WTC11 (cell line): Measurements from ENCODE around the gene OLIG1. TPM values are rescaled to one million over a fixed set of nuclear protein-coding genes. Genes with fewer than 3 reads are reported as not detected.
A peak's percentile ranks its signal among the peaks of the same experiment; 100 is the strongest.

Source experiments
- ATAC-seq: fragments of 200-7000 bp; cut with Tn5 transposase; 2 replicates; pipeline ENCODE4 v1.10.0; 2021; ENCODE audit warnings: mild to moderate bottlenecking, moderate library complexity
- CTCF ChIA-PET: fragments of 300-600 bp; sonication (Branson Sonifier 250); formaldehyde crosslinking; loops from one replicate; lab custom pipeline; 2021; ENCODE audit warnings: antibody characterized with exemption; lab: Charles Lee
- POLR2A ChIA-PET: fragments of 350-600 bp; sonication (Branson Sonifier 250); formaldehyde crosslinking; loops from one replicate; lab custom pipeline; 2021; ENCODE audit warnings: antibody characterized with exemption; lab: Charles Lee
- DNase-seq: peaks from one replicate; pipeline ENCODE4 v3.0.0; 2021; ENCODE audit warnings: low spot score
- H3K27ac Mint-ChIP-seq: 2 replicates; pipeline ENCODE4 v1.8.0; 2021; ENCODE audit warnings: mixed read lengths
- H3K27me3 Mint-ChIP-seq: 2 replicates; pipeline ENCODE4 v1.8.0; 2021; ENCODE audit warnings: low read depth, mild to moderate bottlenecking, moderate library complexity, mixed read lengths
- H3K36me3 Mint-ChIP-seq: 2 replicates; pipeline ENCODE4 v1.8.0; 2021; ENCODE audit warnings: mixed read lengths
- H3K4me1 Mint-ChIP-seq: 2 replicates; pipeline ENCODE4 v1.8.0; 2022; ENCODE audit warnings: mixed read lengths
- H3K4me3 Mint-ChIP-seq: 2 replicates; pipeline ENCODE4 v1.8.0; 2021; ENCODE audit warnings: mild to moderate bottlenecking, moderate library complexity, mixed read lengths
- H3K9me3 Mint-ChIP-seq: 2 replicates; pipeline ENCODE4 v1.8.0; 2021; ENCODE audit warnings: mixed read lengths
- ERG ChIP-seq: fragments of 250-450 bp; sonication (Bioruptor Pico); IDR thresholded peaks from 2 replicates; pipeline ENCODE4 v1.8.0; 2021; ENCODE audit warnings: mild to moderate bottlenecking
- ETV6 ChIP-seq: sonication (generic); formaldehyde crosslinking; IDR thresholded peaks from 2 replicates; pipeline ENCODE4 v1.8.1; 2022; ENCODE audit warnings: mild to moderate bottlenecking, missing genetic modification reagents
- FOXK1 ChIP-seq: sonication (generic); formaldehyde crosslinking; IDR thresholded peaks from 2 replicates; pipeline ENCODE4 v1.8.0; 2022; ENCODE audit warnings: mild to moderate bottlenecking, moderate library complexity, missing genetic modification reagents
- GTF2I ChIP-seq: fragments of 250-450 bp; sonication (Bioruptor Pico); conservative IDR thresholded peaks from 2 replicates; pipeline ENCODE4 v1.4.0; 2021; ENCODE audit warnings: mild to moderate bottlenecking
- KAT7 ChIP-seq: sonication (generic); formaldehyde crosslinking; IDR thresholded peaks from 2 replicates; pipeline ENCODE4 v1.8.1; 2023; ENCODE audit warnings: missing genetic modification reagents, mild to moderate bottlenecking, borderline replicate concordance
- MAX ChIP-seq: sonication (generic); formaldehyde crosslinking; IDR thresholded peaks from 2 replicates; pipeline ENCODE4 v1.8.0; 2022; ENCODE audit warnings: mild to moderate bottlenecking, missing genetic modification reagents
- NFYB ChIP-seq: sonication (generic); formaldehyde crosslinking; conservative IDR thresholded peaks from 2 replicates; pipeline ENCODE4 v1.8.0; 2022; ENCODE audit warnings: low read depth, missing genetic modification reagents
- TCF7 ChIP-seq: sonication (generic); formaldehyde crosslinking; IDR thresholded peaks from 2 replicates; pipeline ENCODE4 v1.8.0; 2022; ENCODE audit warnings: mild to moderate bottlenecking, low read depth, missing genetic modification reagents, moderate library complexity
- ZBTB21 ChIP-seq: sonication (generic); formaldehyde crosslinking; IDR thresholded peaks from 2 replicates; pipeline ENCODE4 v1.8.1; 2023; ENCODE audit warnings: mild to moderate bottlenecking, missing genetic modification reagents, borderline replicate concordance
- total RNA-seq: library from RNA; stranded (reverse); gene quantifications from 3 replicates; pipeline ENCODE4 v1.2.3, GENCODE V29; 2021
- TF ChIP-seq, protein P1 (sequence below): sonication (generic); formaldehyde crosslinking; IDR thresholded peaks from 2 replicates; pipeline ENCODE4 v1.8.1; 2023; ENCODE audit warnings: mild to moderate bottlenecking, moderate library complexity, missing genetic modification reagents
- TF ChIP-seq, protein P2 (sequence below): sonication (generic); formaldehyde crosslinking; IDR thresholded peaks from 2 replicates; pipeline ENCODE4 v1.8.1; 2022; ENCODE audit warnings: low read depth, missing genetic modification reagents, borderline replicate concordance
- TF ChIP-seq, protein P3 (sequence below): fragments of 250-450 bp; sonication (Bioruptor Pico); IDR thresholded peaks from 2 replicates; pipeline ENCODE4 v1.9.0; 2021; ENCODE audit warnings: mild to moderate bottlenecking
- TF ChIP-seq, protein P4 (sequence below): sonication (generic); formaldehyde crosslinking; IDR thresholded peaks from 2 replicates; pipeline ENCODE4 v1.8.0; 2022; ENCODE audit warnings: missing genetic modification reagents
- TF ChIP-seq, protein P5 (sequence below): sonication (generic); formaldehyde crosslinking; IDR thresholded peaks from 2 replicates; pipeline ENCODE4 v1.8.1; 2022; ENCODE audit warnings: mild to moderate bottlenecking, moderate library complexity, missing genetic modification reagents

The OLIG1 gene
- total RNA-seq, 1 experiment from 2014 or later: 2.1 TPM

DNA sequence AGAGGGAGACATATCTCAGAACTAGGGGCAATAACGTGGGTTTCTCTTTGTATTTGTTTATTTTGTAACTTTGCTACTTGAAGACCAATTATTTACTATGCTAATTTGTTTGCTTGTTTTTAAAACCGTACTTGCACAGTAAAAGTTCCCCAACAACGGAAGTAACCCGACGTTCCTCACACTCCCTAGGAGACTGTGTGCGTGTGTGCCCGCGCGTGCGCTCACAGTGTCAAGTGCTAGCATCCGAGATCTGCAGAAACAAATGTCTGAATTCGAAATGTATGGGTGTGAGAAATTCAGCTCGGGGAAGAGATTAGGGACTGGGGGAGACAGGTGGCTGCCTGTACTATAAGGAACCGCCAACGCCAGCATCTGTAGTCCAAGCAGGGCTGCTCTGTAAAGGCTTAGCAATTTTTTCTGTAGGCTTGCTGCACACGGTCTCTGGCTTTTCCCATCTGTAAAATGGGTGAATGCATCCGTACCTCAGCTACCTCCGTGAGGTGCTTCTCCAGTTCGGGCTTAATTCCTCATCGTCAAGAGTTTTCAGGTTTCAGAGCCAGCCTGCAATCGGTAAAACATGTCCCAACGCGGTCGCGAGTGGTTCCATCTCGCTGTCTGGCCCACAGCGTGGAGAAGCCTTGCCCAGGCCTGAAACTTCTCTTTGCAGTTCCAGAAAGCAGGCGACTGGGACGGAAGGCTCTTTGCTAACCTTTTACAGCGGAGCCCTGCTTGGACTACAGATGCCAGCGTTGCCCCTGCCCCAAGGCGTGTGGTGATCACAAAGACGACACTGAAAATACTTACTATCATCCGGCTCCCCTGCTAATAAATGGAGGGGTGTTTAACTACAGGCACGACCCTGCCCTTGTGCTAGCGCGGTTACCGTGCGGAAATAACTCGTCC, 45.5 kb upstream of the OLIG1 start:
- no peak for TF ChIP-seq NFYB (CRISPR knock-in tag)
- TF ChIP-seq, protein P1, sequence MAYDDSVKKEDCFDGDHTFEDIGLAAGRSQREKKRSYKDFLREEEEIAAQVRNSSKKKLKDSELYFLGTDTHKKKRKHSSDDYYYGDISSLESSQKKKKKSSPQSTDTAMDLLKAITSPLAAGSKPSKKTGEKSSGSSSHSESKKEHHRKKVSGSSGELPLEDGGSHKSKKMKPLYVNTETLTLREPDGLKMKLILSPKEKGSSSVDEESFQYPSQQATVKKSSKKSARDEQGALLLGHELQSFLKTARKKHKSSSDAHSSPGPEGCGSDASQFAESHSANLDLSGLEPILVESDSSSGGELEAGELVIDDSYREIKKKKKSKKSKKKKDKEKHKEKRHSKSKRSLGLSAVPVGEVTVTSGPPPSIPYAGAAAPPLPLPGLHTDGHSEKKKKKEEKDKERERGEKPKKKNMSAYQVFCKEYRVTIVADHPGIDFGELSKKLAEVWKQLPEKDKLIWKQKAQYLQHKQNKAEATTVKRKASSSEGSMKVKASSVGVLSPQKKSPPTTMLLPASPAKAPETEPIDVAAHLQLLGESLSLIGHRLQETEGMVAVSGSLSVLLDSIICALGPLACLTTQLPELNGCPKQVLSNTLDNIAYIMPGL (CRISPR knock-in tag): no peak; the same call in 1 of the 2 replicates
- no peak for TF ChIP-seq FOXK1
- H3K4me1 Mint-ChIP-seq: peaks cover 58% of the 10 kb centered on the region
- ChIA-PET CTCF (interaction anchor here (0.6 to 4.7 kb wide), 21 partner anchors 10 to 701 kb away, joined by 3 to 82 read pairs (median 6); no protein-coding TSS in a partner anchor), POLR2A (interaction anchor here (1.7 to 1.8 kb wide), 2 partner anchors 47 to 103 kb away, joined by 4 to 5 read pairs; no protein-coding TSS in a partner anchor)
- no peak overlapping the region for H3K27ac Mint-ChIP-seq
- no peaks in the 10 kb centered on the region for H3K9me3 Mint-ChIP-seq
- H3K36me3 Mint-ChIP-seq: no peaks in the 10 kb centered on the region
- ATAC-seq (no peak), DNase-seq (no peak)
- peak overlapping the region; percentile 73 for H3K4me3 Mint-ChIP-seq
- peaks cover 100% of the 10 kb centered on the region for H3K27me3 Mint-ChIP-seq

- Mint-ChIP-seq H3K9me3 (no peaks in the 10 kb centered on the region), H3K36me3 (no peaks in the 10 kb centered on the region), H3K27me3 (peaks cover 100% of the 10 kb centered on the region), H3K4me1 (peaks cover 63% of the 10 kb centered on the region), H3K4me3 (peak overlapping the region; percentile 73), H3K27ac (no peak overlapping the region)
- ATAC-seq (peak; percentile 25), DNase-seq (peak; percentile 71)
- ChIA-PET POLR2A (interaction anchor here (1.1 to 1.8 kb wide), 3 partner anchors 11 to 46 kb away, joined by 3 to 4 read pairs (median 3); no protein-coding TSS in a partner anchor), CTCF (interaction anchor here (0.6 to 3.3 kb wide), 27 partner anchors 9 to 700 kb away, joined by 3 to 82 read pairs (median 5); partner anchors contain the start of gene IFNAR1)
- no peak for TF ChIP-seq ETV6
- TF ChIP-seq KAT7 (CRISPR knock-in tag): no peak
- no peak for TF ChIP-seq ERG
- TF ChIP-seq TCF7 (CRISPR knock-in tag): no peak
- TF ChIP-seq GTF2I (CRISPR knock-in tag): no peak
- no peak for TF ChIP-seq MAX (CRISPR knock-in tag)
- TF ChIP-seq, protein P2, sequence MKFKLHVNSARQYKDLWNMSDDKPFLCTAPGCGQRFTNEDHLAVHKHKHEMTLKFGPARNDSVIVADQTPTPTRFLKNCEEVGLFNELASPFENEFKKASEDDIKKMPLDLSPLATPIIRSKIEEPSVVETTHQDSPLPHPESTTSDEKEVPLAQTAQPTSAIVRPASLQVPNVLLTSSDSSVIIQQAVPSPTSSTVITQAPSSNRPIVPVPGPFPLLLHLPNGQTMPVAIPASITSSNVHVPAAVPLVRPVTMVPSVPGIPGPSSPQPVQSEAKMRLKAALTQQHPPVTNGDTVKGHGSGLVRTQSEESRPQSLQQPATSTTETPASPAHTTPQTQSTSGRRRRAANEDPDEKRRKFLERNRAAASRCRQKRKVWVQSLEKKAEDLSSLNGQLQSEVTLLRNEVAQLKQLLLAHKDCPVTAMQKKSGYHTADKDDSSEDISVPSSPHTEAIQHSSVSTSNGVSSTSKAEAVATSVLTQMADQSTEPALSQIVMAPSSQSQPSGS: no peak
- TF ChIP-seq, protein P3, sequence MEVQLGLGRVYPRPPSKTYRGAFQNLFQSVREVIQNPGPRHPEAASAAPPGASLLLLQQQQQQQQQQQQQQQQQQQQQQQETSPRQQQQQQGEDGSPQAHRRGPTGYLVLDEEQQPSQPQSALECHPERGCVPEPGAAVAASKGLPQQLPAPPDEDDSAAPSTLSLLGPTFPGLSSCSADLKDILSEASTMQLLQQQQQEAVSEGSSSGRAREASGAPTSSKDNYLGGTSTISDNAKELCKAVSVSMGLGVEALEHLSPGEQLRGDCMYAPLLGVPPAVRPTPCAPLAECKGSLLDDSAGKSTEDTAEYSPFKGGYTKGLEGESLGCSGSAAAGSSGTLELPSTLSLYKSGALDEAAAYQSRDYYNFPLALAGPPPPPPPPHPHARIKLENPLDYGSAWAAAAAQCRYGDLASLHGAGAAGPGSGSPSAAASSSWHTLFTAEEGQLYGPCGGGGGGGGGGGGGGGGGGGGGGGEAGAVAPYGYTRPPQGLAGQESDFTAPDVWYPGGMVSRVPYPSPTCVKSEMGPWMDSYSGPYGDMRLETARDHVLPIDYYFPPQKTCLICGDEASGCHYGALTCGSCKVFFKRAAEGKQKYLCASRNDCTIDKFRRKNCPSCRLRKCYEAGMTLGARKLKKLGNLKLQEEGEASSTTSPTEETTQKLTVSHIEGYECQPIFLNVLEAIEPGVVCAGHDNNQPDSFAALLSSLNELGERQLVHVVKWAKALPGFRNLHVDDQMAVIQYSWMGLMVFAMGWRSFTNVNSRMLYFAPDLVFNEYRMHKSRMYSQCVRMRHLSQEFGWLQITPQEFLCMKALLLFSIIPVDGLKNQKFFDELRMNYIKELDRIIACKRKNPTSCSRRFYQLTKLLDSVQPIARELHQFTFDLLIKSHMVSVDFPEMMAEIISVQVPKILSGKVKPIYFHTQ (CRISPR knock-in tag): no peak
- TF ChIP-seq, protein P4, sequence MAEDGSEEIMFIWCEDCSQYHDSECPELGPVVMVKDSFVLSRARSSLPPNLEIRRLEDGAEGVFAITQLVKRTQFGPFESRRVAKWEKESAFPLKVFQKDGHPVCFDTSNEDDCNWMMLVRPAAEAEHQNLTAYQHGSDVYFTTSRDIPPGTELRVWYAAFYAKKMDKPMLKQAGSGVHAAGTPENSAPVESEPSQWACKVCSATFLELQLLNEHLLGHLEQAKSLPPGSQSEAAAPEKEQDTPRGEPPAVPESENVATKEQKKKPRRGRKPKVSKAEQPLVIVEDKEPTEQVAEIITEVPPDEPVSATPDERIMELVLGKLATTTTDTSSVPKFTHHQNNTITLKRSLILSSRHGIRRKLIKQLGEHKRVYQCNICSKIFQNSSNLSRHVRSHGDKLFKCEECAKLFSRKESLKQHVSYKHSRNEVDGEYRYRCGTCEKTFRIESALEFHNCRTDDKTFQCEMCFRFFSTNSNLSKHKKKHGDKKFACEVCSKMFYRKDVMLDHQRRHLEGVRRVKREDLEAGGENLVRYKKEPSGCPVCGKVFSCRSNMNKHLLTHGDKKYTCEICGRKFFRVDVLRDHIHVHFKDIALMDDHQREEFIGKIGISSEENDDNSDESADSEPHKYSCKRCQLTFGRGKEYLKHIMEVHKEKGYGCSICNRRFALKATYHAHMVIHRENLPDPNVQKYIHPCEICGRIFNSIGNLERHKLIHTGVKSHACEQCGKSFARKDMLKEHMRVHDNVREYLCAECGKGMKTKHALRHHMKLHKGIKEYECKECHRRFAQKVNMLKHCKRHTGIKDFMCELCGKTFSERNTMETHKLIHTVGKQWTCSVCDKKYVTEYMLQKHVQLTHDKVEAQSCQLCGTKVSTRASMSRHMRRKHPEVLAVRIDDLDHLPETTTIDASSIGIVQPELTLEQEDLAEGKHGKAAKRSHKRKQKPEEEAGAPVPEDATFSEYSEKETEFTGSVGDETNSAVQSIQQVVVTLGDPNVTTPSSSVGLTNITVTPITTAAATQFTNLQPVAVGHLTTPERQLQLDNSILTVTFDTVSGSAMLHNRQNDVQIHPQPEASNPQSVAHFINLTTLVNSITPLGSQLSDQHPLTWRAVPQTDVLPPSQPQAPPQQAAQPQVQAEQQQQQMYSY (CRISPR knock-in tag): peak; percentile 21; the same call in 1 of the 2 replicates
- TF ChIP-seq, protein P5, sequence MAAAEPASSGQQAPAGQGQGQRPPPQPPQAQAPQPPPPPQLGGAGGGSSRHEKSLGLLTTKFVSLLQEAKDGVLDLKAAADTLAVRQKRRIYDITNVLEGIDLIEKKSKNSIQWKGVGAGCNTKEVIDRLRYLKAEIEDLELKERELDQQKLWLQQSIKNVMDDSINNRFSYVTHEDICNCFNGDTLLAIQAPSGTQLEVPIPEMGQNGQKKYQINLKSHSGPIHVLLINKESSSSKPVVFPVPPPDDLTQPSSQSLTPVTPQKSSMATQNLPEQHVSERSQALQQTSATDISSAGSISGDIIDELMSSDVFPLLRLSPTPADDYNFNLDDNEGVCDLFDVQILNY (CRISPR knock-in tag): 0 out of 2 replicates have a peak, but pooled peaks have one; percentile 28
- no peak for TF ChIP-seq ZBTB21 (CRISPR knock-in tag)
- TF ChIP-seq, protein P1 (CRISPR knock-in tag): 0 out of 2 replicates have a peak, but pooled peaks have one; percentile 55
These were observed 44.8 kb upstream of the OLIG1 start for GRCh38 chr21:33025106-33025488.
